ENCODE data around the gene HMGCR.
"Not testable (repeated sequence)": the region's sequence is repeated elsewhere in the genome, so short reads cannot be mapped to it uniquely, and the experiment has no call there.

HMGCR gene

DNA sequence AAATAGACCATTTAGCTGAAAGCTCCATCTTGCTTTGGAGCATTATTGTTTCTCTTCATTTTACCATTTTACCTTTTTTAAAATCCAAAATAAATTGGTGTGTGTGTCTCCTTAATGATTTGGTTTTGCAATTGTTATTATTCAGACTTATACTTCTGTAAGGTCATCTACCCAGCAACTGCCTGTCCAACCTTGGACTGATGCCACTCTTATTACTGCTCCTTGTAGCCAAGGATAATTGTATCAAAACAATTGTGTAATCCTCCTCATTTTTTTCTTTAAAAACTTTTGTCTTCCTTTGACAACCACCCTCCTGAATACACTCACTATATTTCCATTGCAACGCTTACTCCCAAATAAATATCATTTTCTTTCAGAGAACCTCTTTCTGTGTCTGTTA lies 30.3 kb upstream of the HMGCR start:
- no peak overlapping the region for H2AFZ ChIP-seq (ENCODE audit: low read depth)
- no peaks in the 10 kb centered on the region for H3K4me1 ChIP-seq (ENCODE audit: low read depth, poor library complexity, severe bottlenecking)
- no peak overlapping the region for H3K9ac ChIP-seq
- no peaks in the 10 kb centered on the region for H4K20me1 ChIP-seq (ENCODE audit: insufficient read depth)
- H3K27me3 ChIP-seq (ENCODE audit: insufficient read depth, low read depth), result no peaks in the 10 kb centered on the region
- H3K4me2 ChIP-seq, result no peak overlapping the region
- H3K36me3 ChIP-seq (ENCODE audit: insufficient read depth), result no peaks in the 10 kb centered on the region
- H3K27ac ChIP-seq, result no peak overlapping the region
- no peak overlapping the region for H3K4me3 ChIP-seq (IDR thresholded peaks at IDR 0.05; ENCODE audit: insufficient read depth, low read depth, low read length)
- TF ChIP-seq, protein P1, sequence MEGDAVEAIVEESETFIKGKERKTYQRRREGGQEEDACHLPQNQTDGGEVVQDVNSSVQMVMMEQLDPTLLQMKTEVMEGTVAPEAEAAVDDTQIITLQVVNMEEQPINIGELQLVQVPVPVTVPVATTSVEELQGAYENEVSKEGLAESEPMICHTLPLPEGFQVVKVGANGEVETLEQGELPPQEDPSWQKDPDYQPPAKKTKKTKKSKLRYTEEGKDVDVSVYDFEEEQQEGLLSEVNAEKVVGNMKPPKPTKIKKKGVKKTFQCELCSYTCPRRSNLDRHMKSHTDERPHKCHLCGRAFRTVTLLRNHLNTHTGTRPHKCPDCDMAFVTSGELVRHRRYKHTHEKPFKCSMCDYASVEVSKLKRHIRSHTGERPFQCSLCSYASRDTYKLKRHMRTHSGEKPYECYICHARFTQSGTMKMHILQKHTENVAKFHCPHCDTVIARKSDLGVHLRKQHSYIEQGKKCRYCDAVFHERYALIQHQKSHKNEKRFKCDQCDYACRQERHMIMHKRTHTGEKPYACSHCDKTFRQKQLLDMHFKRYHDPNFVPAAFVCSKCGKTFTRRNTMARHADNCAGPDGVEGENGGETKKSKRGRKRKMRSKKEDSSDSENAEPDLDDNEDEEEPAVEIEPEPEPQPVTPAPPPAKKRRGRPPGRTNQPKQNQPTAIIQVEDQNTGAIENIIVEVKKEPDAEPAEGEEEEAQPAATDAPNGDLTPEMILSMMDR (conservative IDR thresholded peaks at IDR 0.05; ENCODE audit: low read depth, low read length), result no peak
- H3K79me2 ChIP-seq (ENCODE audit: insufficient read depth, low read depth), result no peaks in the 10 kb centered on the region

DNA sequence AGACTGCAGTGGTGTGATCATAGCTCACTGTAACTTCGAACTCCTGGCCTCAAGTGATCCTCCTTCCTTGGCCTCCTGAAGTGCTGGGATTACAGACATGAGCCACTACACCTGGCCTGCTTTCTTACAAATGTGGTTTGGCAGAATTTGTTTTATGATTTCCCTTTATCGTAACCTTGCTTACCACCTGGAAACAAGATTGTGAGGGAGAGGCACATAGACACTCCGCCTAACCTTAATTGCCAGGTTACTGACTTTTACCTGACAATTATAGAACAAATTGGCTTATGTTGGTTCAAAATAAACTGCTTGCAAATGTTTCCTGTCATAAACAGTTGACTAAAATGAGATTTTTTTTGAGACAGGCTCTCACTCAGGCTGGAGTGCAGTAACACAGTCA lies 26.8 kb upstream of the HMGCR start:
- H3K4me3 ChIP-seq (IDR thresholded peaks at IDR 0.05; ENCODE audit: insufficient read depth, low read depth, low read length), result no peak overlapping the region
- no peak overlapping the region for H3K9ac ChIP-seq
- H3K27me3 ChIP-seq (ENCODE audit: insufficient read depth, low read depth), result no peaks in the 10 kb centered on the region
- H3K79me2 ChIP-seq (ENCODE audit: insufficient read depth, low read depth), result no peaks in the 10 kb centered on the region
- H3K27ac ChIP-seq, result no peak overlapping the region
- no peak overlapping the region for H2AFZ ChIP-seq (ENCODE audit: low read depth)
- H4K20me1 ChIP-seq (ENCODE audit: insufficient read depth), result no peaks in the 10 kb centered on the region
- no peaks in the 10 kb centered on the region for H3K4me1 ChIP-seq (ENCODE audit: low read depth, poor library complexity, severe bottlenecking)
- H3K36me3 ChIP-seq (ENCODE audit: insufficient read depth), result no peaks in the 10 kb centered on the region
- TF ChIP-seq, protein P1 (conservative IDR thresholded peaks at IDR 0.05; ENCODE audit: low read depth, low read length), result no peak
- H3K4me2 ChIP-seq, result no peak overlapping the region

GRCh38 chr5:75319148-75319547 lies 17.9 kb upstream of the HMGCR start:
- not testable (repeated sequence) for H3K4me1 ChIP-seq (ENCODE audit: low read depth, poor library complexity, severe bottlenecking); H3K4me3 ChIP-seq (IDR thresholded peaks at IDR 0.05; ENCODE audit: insufficient read depth, low read depth, low read length); H3K36me3 ChIP-seq (ENCODE audit: insufficient read depth); H3K27ac ChIP-seq; H3K9ac ChIP-seq; H4K20me1 ChIP-seq (ENCODE audit: insufficient read depth); H2AFZ ChIP-seq (ENCODE audit: low read depth); H3K79me2 ChIP-seq (ENCODE audit: insufficient read depth, low read depth); H3K27me3 ChIP-seq (ENCODE audit: insufficient read depth, low read depth); H3K4me2 ChIP-seq

GRCh38 chr5:75319638-75320037 lies 17.4 kb upstream of the HMGCR start:
- Histone ChIP-seq H3K4me2 (no peak overlapping the region), H3K4me3 (IDR thresholded peaks at IDR 0.05; ENCODE audit: insufficient read depth, low read depth, low read length) (no peak overlapping the region), H3K27ac (no peak overlapping the region)

DNA sequence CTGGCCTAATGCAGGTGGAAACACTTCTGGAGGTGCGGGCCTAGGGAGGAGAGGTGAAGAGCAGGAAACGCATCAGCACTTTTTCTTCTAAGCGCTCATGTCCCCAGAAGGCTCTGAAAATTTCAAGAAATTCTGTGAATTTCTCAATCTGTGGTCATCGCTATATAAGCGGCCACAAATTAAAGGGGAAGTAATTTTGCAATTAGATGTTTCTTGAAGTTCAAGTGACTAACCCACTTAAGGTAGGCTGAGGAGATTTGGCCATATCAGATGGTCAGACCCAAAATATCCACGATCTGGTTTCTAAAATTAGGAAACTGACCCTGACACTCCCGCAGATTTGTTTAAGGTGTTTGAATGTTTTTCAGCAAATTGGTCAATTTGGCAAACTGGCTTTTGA lies 16.6 kb upstream of the HMGCR start:
- no peak overlapping the region for H3K4me2 ChIP-seq
- H3K4me3 ChIP-seq (IDR thresholded peaks at IDR 0.05; ENCODE audit: insufficient read depth, low read depth, low read length), result no peak overlapping the region
- TF ChIP-seq, protein P1 (conservative IDR thresholded peaks at IDR 0.05; ENCODE audit: low read depth, low read length), result no peak
- no peak overlapping the region for H3K9ac ChIP-seq
- no peak overlapping the region for H2AFZ ChIP-seq (ENCODE audit: low read depth)
- H3K27ac ChIP-seq, result no peak overlapping the region
- H3K27me3 ChIP-seq (ENCODE audit: insufficient read depth, low read depth), result no peaks in the 10 kb centered on the region
- H3K79me2 ChIP-seq (ENCODE audit: insufficient read depth, low read depth), result no peaks in the 10 kb centered on the region
- no peaks in the 10 kb centered on the region for H4K20me1 ChIP-seq (ENCODE audit: insufficient read depth)
- H3K4me1 ChIP-seq (ENCODE audit: low read depth, poor library complexity, severe bottlenecking), result no peaks in the 10 kb centered on the region
- no peaks in the 10 kb centered on the region for H3K36me3 ChIP-seq (ENCODE audit: insufficient read depth)

More at GRCh38 chr5:75319638-75320037, 17.4 kb upstream of the HMGCR start:
- Histone ChIP-seq H3K27me3 (ENCODE audit: insufficient read depth, low read depth) (no peaks in the 10 kb centered on the region), H4K20me1 (ENCODE audit: insufficient read depth) (no peaks in the 10 kb centered on the region), H3K79me2 (ENCODE audit: insufficient read depth, low read depth) (no peaks in the 10 kb centered on the region), H3K36me3 (ENCODE audit: insufficient read depth) (no peaks in the 10 kb centered on the region), H2AFZ (ENCODE audit: low read depth) (no peak overlapping the region), H3K9ac (no peak overlapping the region), H3K4me1 (ENCODE audit: low read depth, poor library complexity, severe bottlenecking) (no peaks in the 10 kb centered on the region)
- TF ChIP-seq, protein P1 (conservative IDR thresholded peaks at IDR 0.05; ENCODE audit: low read depth, low read length), result no peak
